HepG2 (cell line): Measurements from ENCODE around the gene CDC27. TPM values are rescaled to one million over a fixed set of nuclear protein-coding genes. Genes with fewer than 3 reads are reported as not detected.
A peak's percentile ranks its signal among the peaks of the same experiment; 100 is the strongest.

Experiments
- ATAC-seq: fragments of 200-7000 bp; cut with Tn5 transposase; 3 replicates; pipeline ENCODE4 v1.9.1; 2020; ENCODE audit warnings: mild to moderate bottlenecking, moderate library complexity
- BruUV-seq: library from RNA; stranded (reverse); fragments of 400-500 nt; replicated peaks from 2 replicates; lab custom pipeline; 2021; lab: Mats Ljungman, UMichigan
- CTCF ChIA-PET: fragments of 300-600 bp; formaldehyde crosslinking; extraction: SDS; loops from one replicate; lab custom pipeline; 2021; ENCODE audit warnings: low total read pairs, inconsistent platforms, low intra/inter-chr PET ratio; lab: Yijun Ruan, JAX
- POLR2A ChIA-PET: fragments of 350-600 bp; sonication (Branson Sonifier 250); formaldehyde crosslinking; loops from one replicate; lab custom pipeline; 2020; ENCODE audit warnings: antibody characterized with exemption, inconsistent platforms; lab: Yijun Ruan, JAX
- DNase-seq: peaks from one replicate; pipeline ENCODE4 v3.0.0-alpha.2; 2015; ENCODE audit warnings: low spot score
- FAIRE-seq: peaks from 3 replicates; lab custom pipeline; 2011; peaks lifted over from hg19 to GRCh38; lab: Jason Lieb, UNC
- H2AFZ ChIP-seq: one replicate; pipeline ENCODE4 v1.6.1; 2011; ENCODE audit warnings: low read length, inconsistent platforms
- H3K27ac ChIP-seq: fragments of 300-600 bp; 3 replicates; pipeline ENCODE4 v1.8.0; 2011; ENCODE audit warnings: mixed run types, mild to moderate bottlenecking, mixed read lengths, low read length, inconsistent platforms; ENCODE audit not compliant: insufficient read depth; ENCODE audit errors: extremely low read length
- H3K27me3 ChIP-seq, 2 experiments: fragments of 200-600 bp in 1 of 2; 2 replicates in 1 of 2; 3 replicates in 1 of 2; pipeline versions ENCODE4 v1.6.0 to v1.8.0; 2011; ENCODE audit warnings: low read length in 2 of 2, mild to moderate bottlenecking in 2 of 2, moderate library complexity in 2 of 2, inconsistent platforms in 1 of 2; ENCODE audit not compliant: insufficient read depth in 2 of 2, control insufficient read depth in 1 of 2
- H3K36me3 ChIP-seq, 2 experiments: fragments of 200-600 bp in 1 of 2; replicated peaks in 1 of 2; 2 replicates in 1 of 2; 3 replicates in 1 of 2; pipeline versions ENCODE4 v1.5.1 to v1.8.0; 2011; ENCODE audit warnings: low read length in 2 of 2, inconsistent platforms in 1 of 2; ENCODE audit not compliant: insufficient read depth in 2 of 2, control insufficient read depth in 1 of 2
- H3K4me1 ChIP-seq: 2 replicates; pipeline ENCODE4 v1.5.1; 2012; ENCODE audit warnings: low read length, inconsistent platforms; ENCODE audit not compliant: insufficient read depth
- H3K4me2 ChIP-seq: 2 replicates; pipeline ENCODE4 v1.6.0; 2011; ENCODE audit warnings: low read depth, low read length, inconsistent platforms
- H3K4me3 ChIP-seq, 3 experiments: fragments of 200-600 bp in 1 of 3; sonication (generic), shearing (Covaris generic) in 1 of 3; replicated peaks in 1 of 3; 2 replicates each; pipeline ENCODE4 v1.5.1; 2011 to 2016; ENCODE audit warnings: low read length in 3 of 3, inconsistent platforms in 2 of 3, low read depth in 2 of 3, mild to moderate bottlenecking in 2 of 3, control low read depth in 1 of 3, mixed read lengths in 1 of 3; ENCODE audit not compliant: insufficient read depth in 1 of 3
- H3K79me2 ChIP-seq: one replicate; pipeline ENCODE4 v1.6.1; 2011; ENCODE audit warnings: low read length, inconsistent platforms; ENCODE audit not compliant: insufficient read depth
- H3K9ac ChIP-seq: 2 replicates; pipeline ENCODE4 v1.6.0; 2011; ENCODE audit warnings: mild to moderate bottlenecking, low read depth, low read length, inconsistent platforms; ENCODE audit not compliant: insufficient read depth
- H3K9me3 ChIP-seq: 2 replicates; pipeline ENCODE4 v1.5.1; 2012; ENCODE audit warnings: mild to moderate bottlenecking, low read length
- H4K20me1 ChIP-seq: 2 replicates; pipeline ENCODE4 v1.6.0; 2011; ENCODE audit warnings: inconsistent platforms, mild to moderate bottlenecking, low read length, moderate library complexity; ENCODE audit not compliant: insufficient read depth
- BCL6 ChIP-seq: IDR thresholded peaks from 2 replicates; pipeline ENCODE4 v1.6.1; 2016; ENCODE audit warnings: missing genetic modification reagents, missing compliant biosample characterization
- CENPX ChIP-seq: sonication (generic); formaldehyde crosslinking; IDR thresholded peaks from 2 replicates; pipeline ENCODE4 v1.9.0; 2021; ENCODE audit warnings: mild to moderate bottlenecking, missing genetic modification reagents, moderate library complexity
- CHD2 ChIP-seq: IDR thresholded peaks from 2 replicates; pipeline ENCODE4 v1.6.1; 2011; ENCODE audit warnings: low read depth, low read length, improper control_type of control experiment
- ESRRA ChIP-seq: sonication (generic); formaldehyde crosslinking; IDR thresholded peaks from 2 replicates; pipeline ENCODE4 v1.5.1; 2020; ENCODE audit warnings: mild to moderate bottlenecking, low read depth, missing genetic modification reagents
- FOXK2 ChIP-seq: fragments of 450-650 bp; IDR thresholded peaks from 2 replicates; pipeline ENCODE4 v1.6.1; 2016
- GPBP1L1 ChIP-seq: sonication (generic); formaldehyde crosslinking; IDR thresholded peaks from 2 replicates; pipeline ENCODE4 v1.5.0; 2020; ENCODE audit warnings: mild to moderate bottlenecking, missing genetic modification reagents
- SMAD3 ChIP-seq: sonication (generic); formaldehyde crosslinking; IDR thresholded peaks from 2 replicates; pipeline ENCODE4 v1.4.0; 2020; ENCODE audit warnings: missing genetic modification reagents
- ZKSCAN1 ChIP-seq: fragments of 150-350 bp; IDR thresholded peaks from 2 replicates; pipeline ENCODE4 v1.6.1; 2014; ENCODE audit warnings: low read length
- ZNF121 ChIP-seq: sonication (generic); formaldehyde crosslinking; IDR thresholded peaks from 2 replicates; pipeline ENCODE4 v1.5.0; 2020; ENCODE audit warnings: mild to moderate bottlenecking, missing genetic modification reagents
- ZNF253 ChIP-seq: sonication (generic); formaldehyde crosslinking; IDR thresholded peaks from 2 replicates; pipeline ENCODE4 v1.8.0; 2022; ENCODE audit warnings: mild to moderate bottlenecking, missing genetic modification reagents, borderline replicate concordance
- ZNF563 ChIP-seq: sonication (generic); formaldehyde crosslinking; IDR thresholded peaks from 2 replicates; pipeline ENCODE4 v1.8.0; 2022; ENCODE audit warnings: mild to moderate bottlenecking, moderate library complexity, missing genetic modification reagents
- ZNF720 ChIP-seq: sonication (generic); formaldehyde crosslinking; IDR thresholded peaks from 2 replicates; pipeline ENCODE4 v1.4.0; 2020; ENCODE audit warnings: missing genetic modification reagents
- ZNF737 ChIP-seq: sonication (generic); formaldehyde crosslinking; IDR thresholded peaks from 2 replicates; pipeline ENCODE4 v1.5.0; 2020; ENCODE audit warnings: missing genetic modification reagents, mild to moderate bottlenecking, borderline replicate concordance
- WGBS: methylation state at CpG from one replicate; pipeline ENCODE4 v1.1.6; 2017; ENCODE audit warnings: low lambda C conversion rate; 5-methylcytosine and 5-hydroxymethylcytosine counted together
- in situ Hi-C: cut with HindIII; loops from 2 replicates; pipeline ENCODE4 v1.10.0; 2017; ENCODE audit warnings: low pct_unique_long_range_greater_than_20kb; ENCODE audit not compliant: extremely low pct_ligation_motif_present
- intact Hi-C: fragments of 100-400 bp; cut with micrococcal nuclease; formaldehyde crosslinking; loops from one replicate; pipeline ENCODE4 v1.10.0; 2022; ENCODE audit not compliant: unreplicated experiment
- polyA plus RNA-seq, 8 experiments: library from polyadenylated mRNA; depleted of rRNA in 3 of 8; stranded (reverse) in 7 of 8; unstranded in 1 of 8; fragments of >200 nt; fragmentation: Illumina TruSeq in 4 of 8; extraction: Trizol in 4 of 8; gene quantifications; 2 replicates each; pipeline versions ENCODE4 v1.2.1 to v1.2.3, GENCODE V29; 2011 to 2016; ENCODE audit warnings: low read depth in 4 of 8, missing spikeins in 1 of 8, mixed read lengths in 1 of 8; ENCODE audit not compliant: insufficient read depth in 1 of 8
- total RNA-seq, 5 experiments: library from RNA; depleted of rRNA; stranded (reverse); fragments of >200 nt; fragmentation: Illumina TruSeq; extraction: Trizol; gene quantifications; 2 replicates each; pipeline ENCODE4 v1.2.3, GENCODE V29; 2016; ENCODE audit warnings: low read depth in 1 of 5
- TF ChIP-seq, protein P1 (sequence below): IDR thresholded peaks from 2 replicates; pipeline ENCODE4 v1.6.1; 2012; ENCODE audit warnings: inconsistent platforms

The CDC27 gene
- total and polyA plus RNA-seq, 2 of the 13 experiments (the other 11 are each of a cell fraction or from before 2014, with no cell fraction given): 80.7 to 102 TPM

DNA sequence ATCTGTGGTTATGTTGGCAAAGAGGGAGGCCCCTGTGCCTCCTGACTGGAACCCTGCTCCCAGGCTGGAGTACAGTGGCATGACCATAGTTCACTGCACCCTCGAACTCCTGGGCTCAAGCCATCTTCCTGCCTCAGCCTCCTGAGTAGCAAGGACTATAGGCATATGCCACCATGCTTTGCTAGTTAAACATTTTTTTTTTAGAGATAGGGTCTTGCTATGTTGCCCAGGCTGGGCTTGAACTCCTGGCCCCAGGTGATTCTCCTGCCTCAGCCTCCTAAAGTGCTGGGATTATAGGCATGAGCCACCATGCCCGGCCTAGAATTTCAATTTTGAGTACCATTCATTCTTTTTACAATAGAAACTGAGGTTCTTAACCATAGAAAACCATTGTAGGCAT is 43.4 kb upstream of the CDC27 start:
- POLR2A ChIA-PET: no interaction called here
- intact Hi-C loops (no loop called here), in situ Hi-C loops (loop anchor here (5.0 kb wide), 1 partner anchor 85 kb away; no protein-coding TSS in a partner anchor)
- H3K4me2 ChIP-seq: no peak overlapping the region
- no TSS peak for BruUV-seq
- peak; percentile 38; the same call in 1 of the 2 replicates for TF ChIP-seq ZNF121 (CRISPR knock-in tag)
- TF ChIP-seq, protein P1, sequence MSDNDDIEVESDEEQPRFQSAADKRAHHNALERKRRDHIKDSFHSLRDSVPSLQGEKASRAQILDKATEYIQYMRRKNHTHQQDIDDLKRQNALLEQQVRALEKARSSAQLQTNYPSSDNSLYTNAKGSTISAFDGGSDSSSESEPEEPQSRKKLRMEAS: no peak
- no peak overlapping the region for H2AFZ ChIP-seq
- FAIRE-seq (no peak), DNase-seq (no peak), ATAC-seq (no peak)
- CTCF ChIA-PET: no interaction called here
- no peak overlapping the region for H3K27ac ChIP-seq
- peaks cover 23% of the 10 kb centered on the region for H3K4me1 ChIP-seq
- H3K79me2 ChIP-seq: no peaks in the 10 kb centered on the region
- no peaks in the 10 kb centered on the region for H4K20me1 ChIP-seq
- peaks cover 1 to 16% of the 10 kb centered on the region in 2 experiments; a peak in 2 of 5 replicates for H3K27me3 ChIP-seq
- 16% methylated on average over 2 of the region's 2 CpGs for WGBS
- H3K36me3 ChIP-seq: no peaks in the 10 kb centered on the region
- no peak overlapping the region for H3K4me3 ChIP-seq
- H3K9me3 ChIP-seq: no peaks in the 10 kb centered on the region
- H3K9ac ChIP-seq: no peak overlapping the region

- Histone ChIP-seq H3K9ac (no peak overlapping the region), H3K9me3 (no peaks in the 10 kb centered on the region), H4K20me1 (no peaks in the 10 kb centered on the region), H2AFZ (no peak overlapping the region), H3K36me3 (no peaks in the 10 kb centered on the region), H3K27ac (no peak overlapping the region), H3K27me3 (peaks cover 1 to 16% of the 10 kb centered on the region in 2 experiments; a peak in 2 of 5 replicates), H3K4me3 (no peak overlapping the region), H3K4me1 (peaks cover 23% of the 10 kb centered on the region), H3K79me2 (no peaks in the 10 kb centered on the region), H3K4me2 (no peak overlapping the region)
- ATAC-seq (no peak), DNase-seq (no peak), FAIRE-seq (no peak)
- POLR2A ChIA-PET: no interaction called here
- 39% methylated on average over 3 of the region's 3 CpGs for WGBS
- intact Hi-C loops (no loop called here), in situ Hi-C loops (loop anchor here (5.0 kb wide), 1 partner anchor 85 kb away; no protein-coding TSS in a partner anchor)
- TF ChIP-seq ZNF720 (CRISPR knock-in tag): no peak
- no peak for TF ChIP-seq ESRRA
- TF ChIP-seq CHD2: no peak
- no peak for TF ChIP-seq FOXK2
- no peak for TF ChIP-seq ZNF737 (CRISPR knock-in tag)
- no peak for TF ChIP-seq SMAD3
- no peak for TF ChIP-seq ZNF563 (CRISPR knock-in tag)
- TF ChIP-seq CENPX: no peak
- no peak for TF ChIP-seq BCL6
- TF ChIP-seq GPBP1L1 (CRISPR knock-in tag): no peak
- no peak for TF ChIP-seq ZKSCAN1
- TF ChIP-seq ZNF253 (CRISPR knock-in tag): no peak
- CTCF ChIA-PET: interaction anchor here (3.1 kb wide), 1 partner anchor 83 kb away, joined by 65 read pairs; no protein-coding TSS in a partner anchor
- no TSS peak for BruUV-seq
Measured at GRCh38 chr17:47231866-47232265, 42.8 kb upstream of the CDC27 start.
